GM19025 (cell line): Measurements from ENCODE around the gene KDM2A.

Experiments used
- ATAC-seq: cut with Tn5 transposase; IDR thresholded peaks from one replicate; pipeline ENCODE4 v1.9.1; 2021; ENCODE audit warnings: mild to moderate bottlenecking, low read depth, moderate library complexity; ENCODE audit not compliant: unreplicated experiment

Gene KDM2A

DNA sequence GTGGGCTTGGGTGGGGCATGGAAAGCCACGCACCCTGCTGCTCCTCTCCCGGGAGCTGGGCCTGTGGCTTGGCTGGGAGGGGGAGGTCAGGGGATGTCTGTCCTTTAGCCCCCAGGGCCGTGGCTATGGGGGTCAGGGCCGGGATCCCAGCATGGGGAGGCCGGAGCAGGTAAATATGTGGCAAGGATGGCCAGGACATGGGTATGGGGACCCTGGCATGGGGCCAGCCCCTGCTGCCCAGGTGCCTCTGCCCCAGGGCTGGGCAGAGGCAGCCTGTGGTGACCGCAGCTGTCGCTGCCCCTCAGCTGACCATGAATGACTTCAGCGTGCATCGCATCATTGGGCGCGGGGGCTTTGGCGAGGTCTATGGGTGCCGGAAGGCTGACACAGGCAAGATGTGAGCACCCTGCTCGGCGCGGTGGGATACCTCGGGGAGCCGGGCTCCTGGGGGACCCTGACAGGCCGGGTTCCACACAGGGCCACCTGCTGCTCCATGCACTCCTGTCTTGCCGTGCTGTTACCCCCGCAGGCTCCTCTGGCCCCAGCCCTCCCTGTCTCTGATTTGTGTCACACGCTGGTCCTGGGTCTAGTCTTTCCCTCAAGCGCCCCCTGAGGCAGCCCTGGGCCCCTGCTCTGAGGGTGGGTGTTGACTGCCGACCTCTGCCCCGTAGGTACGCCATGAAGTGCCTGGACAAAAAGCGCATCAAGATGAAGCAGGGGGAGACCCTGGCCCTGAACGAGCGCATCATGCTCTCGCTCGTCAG lies 161.9 kb downstream of the KDM2A start:
- no peak for ATAC-seq

DNA sequence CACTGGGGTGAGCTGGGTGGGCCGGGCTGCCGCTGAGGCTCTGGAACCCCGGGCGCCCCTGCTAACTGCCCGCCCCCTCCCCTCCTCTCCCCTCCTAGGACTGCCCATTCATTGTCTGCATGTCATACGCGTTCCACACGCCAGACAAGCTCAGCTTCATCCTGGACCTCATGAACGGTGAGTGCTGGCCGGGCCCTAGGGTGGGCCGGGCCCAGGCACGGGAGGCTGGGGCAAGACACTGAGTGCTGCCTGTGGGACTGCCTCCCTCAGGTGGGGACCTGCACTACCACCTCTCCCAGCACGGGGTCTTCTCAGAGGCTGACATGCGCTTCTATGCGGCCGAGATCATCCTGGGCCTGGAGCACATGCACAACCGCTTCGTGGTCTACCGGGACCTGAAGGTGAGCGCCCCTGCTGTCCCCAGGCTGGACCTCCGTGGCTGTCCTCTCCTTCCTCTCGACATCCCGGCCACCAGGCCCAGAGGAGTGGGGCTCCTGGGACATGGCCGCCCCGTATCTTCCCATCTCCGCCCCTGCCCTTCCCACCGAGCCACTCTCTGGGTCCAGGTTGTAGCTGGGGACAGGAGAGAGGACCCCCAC lies 162.6 kb downstream of the KDM2A start:
- ATAC-seq, result no peak

DNA sequence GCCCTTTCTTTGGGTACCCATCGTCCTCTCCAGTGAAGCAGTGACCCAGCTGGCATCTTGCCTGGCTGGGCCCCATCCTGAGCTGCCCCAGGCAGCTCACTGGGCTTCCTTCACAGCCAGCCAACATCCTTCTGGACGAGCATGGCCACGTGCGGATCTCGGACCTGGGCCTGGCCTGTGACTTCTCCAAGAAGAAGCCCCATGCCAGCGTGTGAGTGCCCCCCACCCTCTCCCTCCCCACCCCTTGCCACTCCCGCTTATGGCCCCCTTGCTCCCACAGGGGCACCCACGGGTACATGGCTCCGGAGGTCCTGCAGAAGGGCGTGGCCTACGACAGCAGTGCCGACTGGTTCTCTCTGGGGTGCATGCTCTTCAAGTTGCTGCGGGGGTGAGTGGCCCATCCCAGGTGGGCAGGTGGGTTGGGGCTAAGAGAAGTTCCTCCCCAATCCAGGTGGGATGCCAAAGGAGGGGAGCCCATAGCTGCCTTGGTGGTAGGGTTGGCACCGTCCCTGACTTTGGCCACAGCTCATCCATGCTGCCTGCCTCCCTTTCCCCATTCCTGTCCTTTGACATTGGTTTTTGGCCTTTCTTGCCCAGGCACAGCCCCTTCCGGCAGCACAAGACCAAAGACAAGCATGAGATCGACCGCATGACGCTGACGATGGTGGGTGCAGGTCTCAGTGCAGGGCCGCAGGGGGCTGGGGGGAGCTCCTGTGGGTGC lies 163.3 kb downstream of the KDM2A start:
- ATAC-seq, result no peak

DNA sequence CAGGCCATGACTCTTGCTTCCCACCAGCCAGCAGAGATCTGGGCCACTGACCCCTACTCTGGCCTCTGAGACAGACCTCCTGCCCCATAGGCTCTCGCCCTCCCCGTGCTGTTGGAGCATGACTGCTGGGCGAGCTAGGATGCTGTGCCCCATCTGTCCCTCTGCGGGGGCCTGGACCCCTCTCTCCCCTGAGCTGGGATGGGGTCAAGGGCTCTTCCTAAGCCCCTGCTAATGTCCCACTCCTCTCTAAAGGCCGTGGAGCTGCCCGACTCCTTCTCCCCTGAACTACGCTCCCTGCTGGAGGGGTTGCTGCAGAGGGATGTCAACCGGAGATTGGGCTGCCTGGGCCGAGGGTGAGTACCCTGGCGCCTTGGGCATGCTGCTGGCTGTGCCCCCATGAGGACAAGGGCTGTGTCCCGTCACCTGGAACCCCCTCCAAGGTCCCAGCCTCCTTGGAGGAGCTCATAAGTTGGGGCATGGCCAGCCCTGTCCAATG lies 163.9 kb downstream of the KDM2A start:
- no peak for ATAC-seq

DNA sequence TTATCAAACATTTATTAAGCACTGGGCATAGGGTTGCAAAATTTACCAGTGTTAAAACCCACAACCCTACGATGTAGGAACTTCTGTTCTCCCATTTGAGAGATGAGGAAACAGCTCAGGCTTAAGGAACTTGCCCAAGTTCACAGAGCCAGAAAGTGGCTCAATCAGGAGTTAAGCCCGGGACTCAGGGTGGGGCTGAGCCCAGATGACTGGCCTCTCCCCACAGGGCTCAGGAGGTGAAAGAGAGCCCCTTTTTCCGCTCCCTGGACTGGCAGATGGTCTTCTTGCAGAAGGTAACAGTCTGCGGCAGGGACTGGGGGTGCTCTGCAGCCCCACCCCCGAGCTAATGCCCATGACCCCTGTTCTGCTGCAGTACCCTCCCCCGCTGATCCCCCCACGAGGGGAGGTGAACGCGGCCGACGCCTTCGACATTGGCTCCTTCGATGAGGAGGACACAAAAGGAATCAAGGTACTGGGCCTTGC lies 164.5 kb downstream of the KDM2A start:
- ATAC-seq, result no peak

DNA sequence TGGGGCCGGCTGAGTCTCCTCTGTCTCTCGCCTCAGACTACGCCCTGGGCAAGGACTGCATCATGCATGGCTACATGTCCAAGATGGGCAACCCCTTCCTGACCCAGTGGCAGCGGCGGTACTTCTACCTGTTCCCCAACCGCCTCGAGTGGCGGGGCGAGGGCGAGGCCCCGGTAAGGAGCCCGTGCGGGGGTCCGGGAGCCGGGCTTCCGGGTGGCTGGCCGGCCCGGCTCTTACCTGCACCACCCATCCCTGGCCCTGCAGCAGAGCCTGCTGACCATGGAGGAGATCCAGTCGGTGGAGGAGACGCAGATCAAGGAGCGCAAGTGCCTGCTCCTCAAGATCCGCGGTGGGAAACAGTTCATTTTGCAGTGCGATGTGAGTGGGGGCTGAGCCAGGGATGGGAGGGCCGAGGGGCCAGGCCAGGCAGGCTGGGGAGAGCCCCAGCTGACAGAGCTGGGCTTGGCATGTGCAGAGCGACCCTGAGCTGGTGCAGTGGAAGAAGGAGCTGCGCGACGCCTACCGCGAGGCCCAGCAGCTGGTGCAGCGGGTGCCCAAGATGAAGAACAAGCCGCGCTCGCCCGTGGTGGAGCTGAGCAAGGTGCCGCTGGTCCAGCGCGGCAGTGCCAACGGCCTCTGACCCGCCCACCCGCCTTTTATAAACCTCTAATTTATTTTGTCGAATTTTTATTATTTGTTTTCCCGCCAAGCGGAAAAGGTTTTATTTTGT lies 165.9 kb downstream of the KDM2A start:
- no peak for ATAC-seq

DNA sequence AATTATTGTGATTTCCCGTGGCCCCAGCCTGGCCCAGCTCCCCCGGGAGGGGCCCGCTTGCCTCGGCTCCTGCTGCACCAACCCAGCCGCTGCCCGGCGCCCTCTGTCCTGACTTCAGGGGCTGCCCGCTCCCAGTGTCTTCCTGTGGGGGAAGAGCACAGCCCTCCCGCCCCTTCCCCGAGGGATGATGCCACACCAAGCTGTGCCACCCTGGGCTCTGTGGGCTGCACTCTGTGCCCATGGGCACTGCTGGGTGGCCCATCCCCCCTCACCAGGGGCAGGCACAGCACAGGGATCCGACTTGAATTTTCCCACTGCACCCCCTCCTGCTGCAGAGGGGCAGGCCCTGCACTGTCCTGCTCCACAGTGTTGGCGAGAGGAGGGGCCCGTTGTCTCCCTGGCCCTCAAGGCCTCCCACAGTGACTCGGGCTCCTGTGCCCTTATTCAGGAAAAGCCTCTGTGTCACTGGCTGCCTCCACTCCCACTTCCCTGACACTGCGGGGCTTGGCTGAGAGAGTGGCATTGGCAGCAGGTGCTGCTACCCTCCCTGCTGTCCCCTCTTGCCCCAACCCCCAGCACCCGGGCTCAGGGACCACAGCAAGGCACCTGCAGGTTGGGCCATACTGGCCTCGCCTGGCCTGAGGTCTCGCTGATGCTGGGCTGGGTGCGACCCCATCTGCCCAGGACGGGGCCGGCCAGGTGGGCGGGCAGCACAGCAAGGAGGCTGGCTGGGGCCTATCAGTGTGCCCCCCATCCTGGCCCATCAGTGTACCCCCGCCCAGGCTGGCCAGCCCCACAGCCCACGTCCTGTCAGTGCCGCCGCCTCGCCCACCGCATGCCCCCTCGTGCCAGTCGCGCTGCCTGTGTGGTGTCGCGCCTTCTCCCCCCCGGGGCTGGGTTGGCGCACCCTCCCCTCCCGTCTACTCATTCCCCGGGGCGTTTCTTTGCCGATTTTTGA lies 166.8 kb downstream of the KDM2A start:
- no peak for ATAC-seq

DNA sequence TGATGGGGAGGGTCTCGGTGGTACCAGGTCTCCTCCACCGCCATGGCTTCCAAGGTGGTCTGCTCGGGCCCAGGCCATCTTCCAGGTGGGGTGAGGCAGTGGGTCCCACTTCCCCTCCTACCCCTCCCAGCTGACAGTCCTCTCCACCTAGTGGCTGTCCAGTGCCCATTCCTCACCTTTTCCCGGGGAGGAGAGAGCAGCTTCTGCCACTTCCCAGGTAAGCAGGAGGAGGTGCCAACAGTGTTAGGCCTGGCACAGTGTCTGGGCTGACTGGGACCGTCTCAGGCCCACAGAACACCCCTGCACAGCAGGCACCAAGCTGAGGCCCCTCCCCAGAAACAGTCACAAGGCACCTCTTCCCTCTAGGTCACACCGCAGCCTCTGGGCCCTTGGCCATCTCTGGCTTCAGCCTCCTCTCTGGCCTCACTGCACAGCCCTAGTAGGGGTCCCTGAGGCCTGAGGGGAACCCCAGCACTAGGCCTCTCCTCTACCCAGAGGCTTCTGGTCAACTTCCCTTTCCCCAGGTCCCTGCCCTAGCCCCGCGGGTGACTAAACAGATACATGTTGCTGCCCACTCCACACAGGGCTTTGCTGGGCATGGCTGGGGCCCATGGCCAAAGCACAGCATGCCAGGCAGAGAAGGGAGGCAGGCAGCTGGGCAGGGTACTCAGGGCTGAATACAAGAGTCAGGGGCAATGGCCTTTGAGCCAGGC lies 167.7 kb downstream of the KDM2A start:
- no peak for ATAC-seq

DNA sequence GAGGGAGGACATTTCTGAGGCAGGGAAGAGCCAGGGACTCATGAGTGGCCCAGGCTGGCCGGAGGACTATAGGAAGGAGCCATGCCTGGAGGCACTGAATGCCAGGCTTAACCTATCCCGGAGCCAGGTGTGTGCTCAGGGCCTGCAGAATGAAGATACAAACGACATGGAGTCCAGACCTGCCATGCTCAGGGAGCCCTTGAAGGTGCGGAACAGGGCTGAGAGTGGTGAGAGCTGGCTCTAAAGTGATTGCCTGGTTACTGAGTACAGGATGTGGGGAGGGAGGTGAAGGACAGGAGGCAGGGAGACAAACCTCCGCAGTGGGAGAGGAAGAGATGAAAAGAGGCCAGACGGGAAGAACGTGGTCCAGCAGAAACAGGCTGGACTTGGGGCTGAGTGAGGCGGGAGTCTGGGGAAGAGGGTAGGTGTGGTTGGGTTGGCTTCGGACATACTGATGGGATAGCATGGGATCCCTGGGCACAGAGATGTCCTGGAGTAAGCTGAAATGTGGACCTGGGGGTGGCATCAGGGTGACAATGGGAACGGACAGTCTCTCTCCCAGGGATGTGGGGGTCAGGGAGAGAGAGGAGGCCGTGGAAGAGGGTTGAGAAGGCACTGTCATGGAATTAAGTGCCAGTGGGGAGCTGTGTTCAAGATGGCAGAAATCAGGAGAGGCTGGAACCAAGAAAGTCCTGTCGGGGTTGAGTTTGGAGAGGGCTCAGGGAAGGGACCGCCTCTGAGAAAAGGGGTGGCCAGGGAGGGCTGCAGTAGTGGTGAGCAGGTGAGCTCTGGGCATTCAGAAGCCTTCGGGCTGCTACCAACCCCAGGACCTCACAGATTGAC lies 168.5 kb downstream of the KDM2A start:
- no peak for ATAC-seq

DNA sequence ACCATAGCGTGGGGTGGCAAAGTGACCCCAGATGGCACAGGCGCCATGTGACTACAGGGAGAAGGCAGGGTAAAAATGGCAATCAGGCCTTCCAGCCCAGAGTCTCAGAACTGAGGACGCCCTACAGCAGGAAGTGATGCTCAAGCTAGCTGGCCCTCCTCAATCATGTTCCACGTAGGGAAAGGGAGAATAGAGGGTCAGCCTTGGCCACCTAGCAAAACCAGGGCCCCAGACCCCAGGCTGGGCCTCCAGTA lies 169.1 kb downstream of the KDM2A start:
- ATAC-seq, result no peak

DNA sequence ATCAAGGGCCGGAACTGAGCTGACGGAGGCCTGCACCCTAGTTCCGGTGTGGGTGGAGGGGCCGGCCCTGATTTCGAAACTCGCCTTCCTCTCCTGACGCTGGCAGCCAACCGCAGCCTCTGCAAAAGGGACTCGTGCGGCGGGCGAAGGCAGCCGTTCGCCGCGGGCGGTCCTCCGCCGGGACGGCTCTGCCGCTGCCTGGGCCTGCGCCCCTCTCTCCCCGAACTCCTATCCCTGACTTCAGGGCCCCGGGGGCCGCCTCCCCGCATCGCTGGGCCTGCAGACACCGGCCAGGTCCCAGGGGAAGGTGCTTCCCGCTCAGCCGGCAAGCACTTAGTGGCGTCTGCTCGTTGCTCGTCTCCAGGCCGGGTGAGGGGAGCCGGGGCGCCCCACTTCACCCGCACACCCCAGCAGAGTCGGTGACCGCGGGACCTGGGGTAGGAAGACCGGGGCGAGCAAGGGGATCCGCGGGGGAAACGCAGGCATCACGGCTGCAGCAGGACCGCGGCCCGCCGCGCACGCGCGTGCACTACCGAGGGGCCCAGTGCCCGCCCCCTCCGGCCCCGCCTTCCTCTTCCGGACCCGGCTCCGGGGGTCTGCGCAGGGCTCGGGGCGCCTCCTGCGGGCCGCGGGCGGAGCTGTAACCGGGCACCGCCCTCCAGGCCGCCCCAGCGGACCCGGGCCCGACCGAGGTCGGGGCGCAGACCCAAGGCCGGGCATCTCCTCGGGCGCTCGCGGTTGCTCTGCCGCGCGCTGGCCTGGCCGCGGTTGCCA lies 169.6 kb downstream of the KDM2A start:
- peak; percentile 68 for ATAC-seq

DNA sequence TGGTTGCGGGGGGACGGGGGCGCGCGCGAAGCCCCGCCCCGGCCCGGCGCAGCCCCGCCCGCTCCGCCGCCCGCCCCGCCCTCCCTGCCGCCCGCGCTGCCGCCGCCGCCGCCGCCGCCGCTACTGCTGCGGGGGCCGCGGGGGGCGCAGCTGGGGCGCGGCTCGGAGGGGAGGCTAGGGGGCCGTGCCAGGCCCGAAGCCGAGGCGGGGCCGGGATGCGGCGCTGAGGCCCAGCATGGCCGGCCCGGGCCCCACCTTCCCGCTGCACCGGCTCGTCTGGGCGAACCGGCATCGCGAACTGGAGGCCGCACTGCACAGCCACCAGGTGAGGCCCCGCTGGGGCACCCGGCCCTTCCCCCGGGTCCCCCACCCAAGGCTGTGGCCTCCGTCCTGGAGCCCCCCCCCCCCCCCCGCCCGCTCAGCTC lies 170.2 kb downstream of the KDM2A start, which contains the start of gene ANKRD13D:
Gene ANKRD13D, plus strand, starts transcription at position 78 of the 425 bp plus-strand sequence. Its CDS starts 158 bp downstream, at position 236.
- ATAC-seq, result no peak

DNA sequence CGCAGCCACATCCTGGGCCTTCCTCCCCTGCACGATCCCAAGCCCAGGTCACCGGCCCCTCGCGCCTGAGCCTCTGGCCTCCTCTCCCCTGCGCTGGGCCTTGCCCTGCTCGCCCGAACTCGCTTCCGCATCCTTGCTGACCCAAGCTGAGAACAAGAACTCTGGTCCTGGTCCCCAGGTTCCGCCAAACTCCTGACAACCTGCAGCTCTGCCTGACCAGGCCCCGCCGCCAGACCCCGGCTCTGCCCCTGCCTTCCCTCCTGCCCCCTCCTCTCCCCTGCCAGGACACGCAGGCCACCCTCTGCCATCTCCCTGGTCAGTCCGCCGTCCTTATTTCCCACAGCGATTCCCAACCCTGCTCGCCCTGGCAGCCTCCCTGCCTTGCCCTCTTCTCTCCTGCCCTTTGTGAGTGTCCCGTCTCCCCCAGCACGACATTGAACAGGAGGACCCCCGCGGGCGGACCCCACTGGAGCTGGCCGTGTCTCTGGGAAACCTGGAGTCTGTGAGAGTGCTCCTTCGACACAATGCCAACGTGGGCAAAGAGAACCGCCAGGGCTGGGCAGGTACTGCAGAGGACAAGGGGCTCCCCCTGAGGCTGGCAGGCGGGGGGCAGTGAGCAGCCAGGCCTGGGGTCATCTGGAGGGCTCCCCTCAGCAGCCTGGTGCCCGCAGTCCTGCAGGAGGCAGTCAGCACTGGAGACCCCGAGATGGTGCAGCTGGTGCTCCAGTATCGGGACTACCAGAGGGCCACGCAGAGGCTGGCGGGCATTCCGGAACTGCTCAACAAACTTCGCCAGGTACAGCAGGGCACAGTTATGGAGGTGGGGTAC lies 170.8 kb downstream of the KDM2A start:
- ATAC-seq, result no peak

DNA sequence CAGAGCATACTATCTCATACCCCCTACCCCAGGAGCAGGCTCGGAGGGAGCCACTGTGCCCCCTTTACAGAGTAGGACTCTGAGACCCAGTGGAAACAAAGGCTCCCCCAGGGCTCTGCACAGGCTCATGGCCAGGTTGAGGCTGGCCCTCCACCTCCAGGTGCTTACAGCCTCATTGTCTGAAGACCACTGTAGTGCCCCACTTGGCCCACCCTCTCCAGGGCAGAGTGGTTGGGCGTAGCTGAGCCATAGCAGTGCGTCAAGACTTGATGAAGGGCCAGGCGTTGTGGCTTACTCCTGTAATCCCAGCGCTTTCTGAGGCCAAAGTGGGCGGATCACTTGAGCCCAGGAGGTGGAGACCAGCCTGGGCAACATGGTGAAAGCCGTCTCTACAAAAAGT lies 171.7 kb downstream of the KDM2A start:
- ATAC-seq, result no peak

DNA sequence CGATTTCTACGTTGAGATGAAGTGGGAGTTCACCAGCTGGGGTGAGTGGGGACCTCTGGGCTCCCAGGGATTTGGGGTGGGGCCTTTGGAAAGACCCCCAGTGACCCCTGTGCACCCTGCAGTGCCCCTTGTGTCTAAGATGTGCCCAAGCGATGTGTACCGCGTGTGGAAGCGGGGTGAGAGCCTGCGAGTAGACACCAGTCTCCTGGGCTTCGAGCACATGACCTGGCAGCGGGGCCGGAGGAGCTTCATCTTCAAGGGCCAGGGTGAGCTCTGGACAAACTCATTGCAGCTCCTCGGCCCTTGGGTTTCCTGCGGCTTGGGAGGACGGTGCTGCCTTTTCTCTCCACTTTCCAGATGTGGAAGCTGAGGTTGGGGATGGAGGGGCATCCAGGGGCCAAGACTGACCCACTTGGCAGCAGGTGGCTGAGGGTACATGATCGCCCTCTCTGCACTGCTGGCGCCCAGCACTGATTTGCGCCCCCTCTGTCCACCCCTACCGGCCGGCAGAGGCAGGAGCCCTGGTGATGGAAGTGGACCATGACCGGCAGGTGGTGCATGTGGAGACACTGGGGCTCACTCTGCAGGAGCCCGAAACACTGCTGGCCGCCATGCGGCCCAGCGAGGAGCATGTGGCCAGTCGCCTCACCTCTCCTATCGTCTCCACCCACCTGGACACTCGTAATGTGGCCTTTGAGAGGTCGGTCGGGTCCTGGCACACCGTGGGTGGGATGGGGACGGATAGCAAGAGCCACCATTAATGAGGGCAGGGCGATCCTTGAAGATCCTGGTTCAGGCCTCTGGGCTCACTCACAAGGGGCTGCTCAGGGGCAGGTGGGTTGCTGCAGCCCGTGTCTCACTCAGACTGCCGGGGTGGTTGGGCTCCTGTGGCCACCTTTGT lies 172.7 kb downstream of the KDM2A start:
- ATAC-seq, result no peak

DNA sequence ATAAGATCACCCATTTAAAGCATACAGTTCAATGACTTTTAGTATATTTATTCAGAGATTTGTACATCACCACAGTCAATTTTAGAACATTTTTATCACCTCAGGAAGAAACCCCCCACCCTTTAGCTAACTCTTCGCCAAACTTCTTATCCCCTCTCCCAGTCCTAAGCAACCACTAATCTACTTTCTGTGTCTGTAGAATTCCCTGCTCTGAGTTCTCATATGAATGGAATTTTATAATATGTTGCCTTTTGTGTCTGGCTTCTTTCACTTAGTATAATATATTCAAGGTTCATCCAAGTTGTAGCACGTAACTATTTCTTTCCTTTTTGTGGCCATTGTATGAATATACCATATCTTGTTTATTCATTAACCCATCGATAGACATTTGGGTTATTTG lies 173.6 kb downstream of the KDM2A start:
- no peak for ATAC-seq
